Measurements from ENCODE around the gene NR1I2.

Gene NR1I2

GRCh38 chr3:119781330-119782198 is at the start of gene NR1I2:
Gene NR1I2 (plus strand): TSS chr3:119782101.
- DNase-seq (ENCODE audit: low read depth in 1 of 2, low spot score in 1 of 2), result no peak

- DNase-seq (ENCODE audit: low read depth in 1 of 2, low spot score in 1 of 2), result no peak
Measured at GRCh38 chr3:119733812-119734211, 48.1 kb upstream of the NR1I2 start.

- DNase-seq (ENCODE audit: low read depth in 1 of 2, low spot score in 1 of 2), result no peak
Measured at GRCh38 chr3:119738741-119739140, 43.2 kb upstream of the NR1I2 start.

- no peak for DNase-seq (ENCODE audit: low read depth in 1 of 2, low spot score in 1 of 2)
Measured at GRCh38 chr3:119741657-119742590, 40.0 kb upstream of the NR1I2 start.

- no peak for DNase-seq (ENCODE audit: low read depth in 1 of 2, low spot score in 1 of 2)
Measured at GRCh38 chr3:119743921-119744320, 38.0 kb upstream of the NR1I2 start.

GRCh38 chr3:119745942-119746341 is 36.0 kb upstream of the NR1I2 start:
- no peak for DNase-seq (ENCODE audit: low read depth in 1 of 2, low spot score in 1 of 2)

- DNase-seq (ENCODE audit: low read depth in 1 of 2, low spot score in 1 of 2), result no peak
Measured at GRCh38 chr3:119746423-119746822, 35.5 kb upstream of the NR1I2 start.

GRCh38 chr3:119747357-119747756 is 34.5 kb upstream of the NR1I2 start:
- DNase-seq (ENCODE audit: low read depth in 1 of 2, low spot score in 1 of 2), result no peak

GRCh38 chr3:119748991-119749390 is 32.9 kb upstream of the NR1I2 start:
- no peak for DNase-seq (ENCODE audit: low read depth in 1 of 2, low spot score in 1 of 2)

- no peak for DNase-seq (ENCODE audit: low read depth in 1 of 2, low spot score in 1 of 2)
Measured at GRCh38 chr3:119751423-119751822, 30.5 kb upstream of the NR1I2 start.

- DNase-seq (ENCODE audit: low read depth in 1 of 2, low spot score in 1 of 2), result no peak
Measured at GRCh38 chr3:119759962-119760361, 21.9 kb upstream of the NR1I2 start.

- DNase-seq (ENCODE audit: low read depth in 1 of 2, low spot score in 1 of 2), result no peak
Measured at GRCh38 chr3:119762876-119763275, 19.0 kb upstream of the NR1I2 start.

GRCh38 chr3:119763466-119763865 is 18.4 kb upstream of the NR1I2 start:
- DNase-seq (ENCODE audit: low read depth in 1 of 2, low spot score in 1 of 2), result no peak

GRCh38 chr3:119765239-119765638 is 16.7 kb upstream of the NR1I2 start:
- DNase-seq (ENCODE audit: low read depth in 1 of 2, low spot score in 1 of 2), result no peak

- DNase-seq (ENCODE audit: low read depth in 1 of 2, low spot score in 1 of 2), result no peak
Measured at GRCh38 chr3:119767936-119768601, 13.8 kb upstream of the NR1I2 start.

- DNase-seq (ENCODE audit: low read depth in 1 of 2, low spot score in 1 of 2), result no peak
Measured at GRCh38 chr3:119768668-119769393, 13.1 kb upstream of the NR1I2 start.

GRCh38 chr3:119769394-119770149 is 12.3 kb upstream of the NR1I2 start:
- no peak for DNase-seq (ENCODE audit: low read depth in 1 of 2, low spot score in 1 of 2)

GRCh38 chr3:119774444-119774843 is 7.5 kb upstream of the NR1I2 start:
- no peak for DNase-seq (ENCODE audit: low read depth in 1 of 2, low spot score in 1 of 2)

- no peak for DNase-seq (ENCODE audit: low read depth in 1 of 2, low spot score in 1 of 2)
Measured at GRCh38 chr3:119776304-119776703, 5.6 kb upstream of the NR1I2 start.

- no peak for DNase-seq (ENCODE audit: low read depth in 1 of 2, low spot score in 1 of 2)
Measured at GRCh38 chr3:119778176-119778575, 3.7 kb upstream of the NR1I2 start.
